Measurements from ENCODE around the gene SAMD8. TPM values are rescaled to one million over a fixed set of nuclear protein-coding genes. Genes with fewer than 3 reads are reported as not detected.

The SAMD8 gene
- total and polyA plus RNA-seq, 12 donors, result 5.7 to 48.7 (median 29.1) TPM

GRCh38 chr10:75096749-75097148 lies 14.7 kb upstream of the SAMD8 start:
- Histone ChIP-seq H3K27me3 (no peaks in the 10 kb centered on the region), H3K27ac (no peak overlapping the region), H3K4me1 (replicated peaks in 1 of 2) (no peaks in the 10 kb centered on the region), H3K4me3 (no peak overlapping the region), H3K36me3 (replicated peaks in 1 of 2) (no peaks in the 10 kb centered on the region), H3K9me3 (replicated peaks in 1 of 3) (no peaks in the 10 kb centered on the region)
- TF ChIP-seq POLR2A (IDR thresholded peaks at IDR 0.05), result no peak
- TF ChIP-seq CTCF (IDR thresholded peaks at IDR 0.05), result no peak
- intact Hi-C loops (cut with DNase I), result loop anchor here in 1 of 2 donors (5.0 kb wide), 1 partner anchor 834 kb away; no protein-coding TSS in a partner anchor
- no peak for DNase-seq

GRCh38 chr10:75097666-75098285 lies 13.7 kb upstream of the SAMD8 start:
- Histone ChIP-seq H3K4me3 (no peak overlapping the region), H3K27ac (no peak overlapping the region), H3K4me1 (replicated peaks in 1 of 2) (no peaks in the 10 kb centered on the region), H3K36me3 (replicated peaks in 1 of 2) (no peaks in the 10 kb centered on the region), H3K27me3 (no peaks in the 10 kb centered on the region), H3K9me3 (replicated peaks in 1 of 3) (no peaks in the 10 kb centered on the region)
- peak in 2 of 6 experiments; percentile 14 to 21 for TF ChIP-seq CTCF (IDR thresholded peaks at IDR 0.05)
- TF ChIP-seq POLR2A (IDR thresholded peaks at IDR 0.05), result no peak
- 91 to 97% (median 96%) methylated on average over 9 to 11 of the region's 11 CpGs for WGBS, 4 donors
- DNase-seq, result no peak
- intact Hi-C loops (cut with DNase I), result loop anchor here in 1 of 2 donors (5.0 kb wide), 1 partner anchor 835 kb away; no protein-coding TSS in a partner anchor

GRCh38 chr10:75098902-75099673 lies 12.4 kb upstream of the SAMD8 start:
- Histone ChIP-seq H3K4me1 (replicated peaks in 1 of 2) (no peaks in the 10 kb centered on the region), H3K27me3 (no peaks in the 10 kb centered on the region), H3K4me3 (no peak overlapping the region), H3K36me3 (replicated peaks in 1 of 2) (no peaks in the 10 kb centered on the region), H3K9me3 (replicated peaks in 1 of 3) (no peaks in the 10 kb centered on the region), H3K27ac (no peak overlapping the region)
- TF ChIP-seq CTCF (IDR thresholded peaks at IDR 0.05), result no peak
- 79 to 92% (median 81%) methylated on average over 8 to 14 of the region's 14 CpGs for WGBS, 4 donors
- DNase-seq, result no peak
- intact Hi-C loops (cut with DNase I), result loop anchor here in 1 of 2 donors (5.0 kb wide), 1 partner anchor 837 kb away; no protein-coding TSS in a partner anchor

GRCh38 chr10:75099952-75100763 lies 11.3 kb upstream of the SAMD8 start:
- Histone ChIP-seq H3K36me3 (replicated peaks in 1 of 2) (no peaks in the 10 kb centered on the region), H3K4me1 (replicated peaks in 1 of 2) (no peaks in the 10 kb centered on the region), H3K4me3 (no peak overlapping the region), H3K27me3 (no peaks in the 10 kb centered on the region), H3K27ac (no peak overlapping the region), H3K9me3 (replicated peaks in 1 of 3) (no peaks in the 10 kb centered on the region)
- WGBS, 4 donors, result 28 to 59% (median 35%) methylated on average over 10 to 18 of the region's 18 CpGs
- intact Hi-C loops (cut with DNase I), result loop anchor here (5.0 to 10.0 kb wide), 3 partner anchors 838 to 855 kb away; no protein-coding TSS in a partner anchor
- peak; percentile 64 to 89 (median 81) for DNase-seq
- TF ChIP-seq POLR2A (IDR thresholded peaks at IDR 0.05), result no peak
- TF ChIP-seq CTCF (IDR thresholded peaks at IDR 0.05), result peak; percentile 95 to 99 (median 98)
